Mesenchymal stem cell (in vitro differentiated cells and primary cell): ENCODE data around the gene PTH2R. TPM values are rescaled to one million over a fixed set of nuclear protein-coding genes. Genes with fewer than 3 reads are reported as not detected.

Experiments
- DNase-seq: peaks from one replicate; pipeline ENCODE4 v3.0.0-alpha.2; 2013
- H2AFZ ChIP-seq: one replicate; pipeline ENCODE4 v1.6.1; 2013; ENCODE audit warnings: low read depth, mild to moderate bottlenecking, control low read depth, inconsistent platforms, low read length, moderate library complexity
- H2AK5ac ChIP-seq: 2 replicates; pipeline ENCODE4 v1.6.1; 2013; ENCODE audit warnings: low read length, moderate library complexity, mild to moderate bottlenecking, inconsistent platforms; ENCODE audit not compliant: severe bottlenecking
- H2BK120ac ChIP-seq: one replicate; pipeline ENCODE4 v1.6.1; 2013; ENCODE audit warnings: low read depth, mild to moderate bottlenecking, inconsistent platforms, low read length, moderate library complexity
- H2BK12ac ChIP-seq, 2 experiments: one replicate each; pipeline ENCODE4 v1.6.1; 2013; ENCODE audit warnings: inconsistent platforms in 2 of 2, low read length in 2 of 2, mild to moderate bottlenecking in 2 of 2, moderate library complexity in 2 of 2, control low read depth in 1 of 2
- H2BK15ac ChIP-seq: one replicate; pipeline ENCODE4 v1.6.1; 2013; ENCODE audit warnings: mild to moderate bottlenecking, low read depth, inconsistent platforms; ENCODE audit not compliant: poor library complexity, severe bottlenecking
- H2BK5ac ChIP-seq: 2 replicates; pipeline ENCODE4 v1.6.1; 2013; ENCODE audit warnings: low read depth, mild to moderate bottlenecking, low read length, control low read depth, inconsistent platforms; ENCODE audit not compliant: poor library complexity, severe bottlenecking
- H3K14ac ChIP-seq, 2 experiments: one replicate each; pipeline ENCODE4 v1.6.1; 2013; ENCODE audit warnings: inconsistent platforms in 2 of 2, low read length in 2 of 2, control low read depth in 1 of 2, mild to moderate bottlenecking in 1 of 2, moderate library complexity in 1 of 2
- H3K18ac ChIP-seq, 2 experiments: one replicate each; pipeline ENCODE4 v1.6.1; 2013; ENCODE audit warnings: inconsistent platforms in 2 of 2, low read length in 2 of 2, control low read depth in 1 of 2, low read depth in 1 of 2, mild to moderate bottlenecking in 1 of 2
- H3K23ac ChIP-seq, 2 experiments: one replicate each; pipeline ENCODE4 v1.6.1; 2013; ENCODE audit warnings: inconsistent platforms in 2 of 2, low read length in 2 of 2, mild to moderate bottlenecking in 2 of 2, moderate library complexity in 2 of 2, control low read depth in 1 of 2
- H3K27ac ChIP-seq: 2 replicates; pipeline ENCODE4 v1.5.1; 2013; ENCODE audit warnings: mild to moderate bottlenecking, moderate library complexity, low read length, control low read depth, inconsistent platforms; ENCODE audit not compliant: poor library complexity, severe bottlenecking
- H3K27me3 ChIP-seq, 2 experiments: 2 replicates each; pipeline versions ENCODE4 v1.6.1 to v1.7.0; 2013; ENCODE audit warnings: low read length in 2 of 2, mild to moderate bottlenecking in 2 of 2, moderate library complexity in 2 of 2, control low read depth in 1 of 2, inconsistent platforms in 1 of 2; ENCODE audit not compliant: control insufficient read depth in 1 of 2, insufficient read depth in 1 of 2
- H3K36me3 ChIP-seq, 2 experiments: 2 replicates each; pipeline versions ENCODE4 v1.6.1 to v1.7.0; 2013; ENCODE audit warnings: low read length in 2 of 2, control low read depth in 1 of 2, inconsistent platforms in 1 of 2, low read depth in 1 of 2, mild to moderate bottlenecking in 1 of 2; ENCODE audit not compliant: insufficient read depth in 2 of 2, control insufficient read depth in 1 of 2
- H3K4ac ChIP-seq, 2 experiments: one replicate each; pipeline ENCODE4 v1.6.1; 2013; ENCODE audit warnings: inconsistent platforms in 2 of 2, low read length in 2 of 2, mild to moderate bottlenecking in 2 of 2, moderate library complexity in 2 of 2, control low read depth in 1 of 2, low read depth in 1 of 2
- H3K4me1 ChIP-seq: 2 replicates; pipeline ENCODE4 v1.6.1; 2013; ENCODE audit warnings: low read depth, low read length, control low read depth; ENCODE audit not compliant: control insufficient read depth, insufficient read depth
- H3K4me2 ChIP-seq: 2 replicates; pipeline ENCODE4 v1.6.1; 2013; ENCODE audit warnings: low read length, mild to moderate bottlenecking, inconsistent platforms; ENCODE audit not compliant: poor library complexity, severe bottlenecking
- H3K4me3 ChIP-seq, 2 experiments: 2 replicates each; pipeline versions ENCODE4 v1.5.1 to v1.7.0; 2013; ENCODE audit warnings: low read length in 2 of 2, mild to moderate bottlenecking in 2 of 2, control low read depth in 1 of 2, low read depth in 1 of 2; ENCODE audit not compliant: insufficient read depth in 1 of 2
- H3K79me1 ChIP-seq: replicated peaks from 2 replicates; pipeline ENCODE4 v1.6.1; 2013; ENCODE audit warnings: mild to moderate bottlenecking, control low read depth, low read length, inconsistent platforms; ENCODE audit not compliant: poor library complexity, severe bottlenecking
- H3K9ac ChIP-seq: 2 replicates; pipeline ENCODE4 v1.7.0; 2013; ENCODE audit warnings: mild to moderate bottlenecking, low read length, moderate library complexity
- H3K9me3 ChIP-seq: 2 replicates; pipeline ENCODE4 v1.7.0; 2013; ENCODE audit warnings: mild to moderate bottlenecking, low read length; ENCODE audit not compliant: control insufficient read depth
- H4K8ac ChIP-seq: one replicate; pipeline ENCODE4 v1.6.1; 2013; ENCODE audit warnings: inconsistent platforms, mild to moderate bottlenecking, low read length, moderate library complexity
- H4K91ac ChIP-seq: one replicate; pipeline ENCODE4 v1.6.1; 2013; ENCODE audit warnings: mild to moderate bottlenecking, low read length, inconsistent platforms
- whole genome bisulfite sequencing: methylation state at CpG from one replicate; pipeline ENCODE4 v1.1.7; 2013; ENCODE audit warnings: mixed read lengths; 5-methylcytosine and 5-hydroxymethylcytosine counted together
- polyA plus RNA-seq, 2 experiments: library from polyadenylated mRNA; stranded (reverse); fragments of 200-250 nt; gene quantifications; one replicate each; pipeline ENCODE4 v1.2.3, GENCODE V29; 2013

PTH2R gene, protein sequence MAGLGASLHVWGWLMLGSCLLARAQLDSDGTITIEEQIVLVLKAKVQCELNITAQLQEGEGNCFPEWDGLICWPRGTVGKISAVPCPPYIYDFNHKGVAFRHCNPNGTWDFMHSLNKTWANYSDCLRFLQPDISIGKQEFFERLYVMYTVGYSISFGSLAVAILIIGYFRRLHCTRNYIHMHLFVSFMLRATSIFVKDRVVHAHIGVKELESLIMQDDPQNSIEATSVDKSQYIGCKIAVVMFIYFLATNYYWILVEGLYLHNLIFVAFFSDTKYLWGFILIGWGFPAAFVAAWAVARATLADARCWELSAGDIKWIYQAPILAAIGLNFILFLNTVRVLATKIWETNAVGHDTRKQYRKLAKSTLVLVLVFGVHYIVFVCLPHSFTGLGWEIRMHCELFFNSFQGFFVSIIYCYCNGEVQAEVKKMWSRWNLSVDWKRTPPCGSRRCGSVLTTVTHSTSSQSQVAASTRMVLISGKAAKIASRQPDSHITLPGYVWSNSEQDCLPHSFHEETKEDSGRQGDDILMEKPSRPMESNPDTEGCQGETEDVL
- not detected for polyA plus RNA-seq (2013, experiment 1 of 2)
- polyA plus RNA-seq (2013, experiment 2 of 2): not detected

DNA sequence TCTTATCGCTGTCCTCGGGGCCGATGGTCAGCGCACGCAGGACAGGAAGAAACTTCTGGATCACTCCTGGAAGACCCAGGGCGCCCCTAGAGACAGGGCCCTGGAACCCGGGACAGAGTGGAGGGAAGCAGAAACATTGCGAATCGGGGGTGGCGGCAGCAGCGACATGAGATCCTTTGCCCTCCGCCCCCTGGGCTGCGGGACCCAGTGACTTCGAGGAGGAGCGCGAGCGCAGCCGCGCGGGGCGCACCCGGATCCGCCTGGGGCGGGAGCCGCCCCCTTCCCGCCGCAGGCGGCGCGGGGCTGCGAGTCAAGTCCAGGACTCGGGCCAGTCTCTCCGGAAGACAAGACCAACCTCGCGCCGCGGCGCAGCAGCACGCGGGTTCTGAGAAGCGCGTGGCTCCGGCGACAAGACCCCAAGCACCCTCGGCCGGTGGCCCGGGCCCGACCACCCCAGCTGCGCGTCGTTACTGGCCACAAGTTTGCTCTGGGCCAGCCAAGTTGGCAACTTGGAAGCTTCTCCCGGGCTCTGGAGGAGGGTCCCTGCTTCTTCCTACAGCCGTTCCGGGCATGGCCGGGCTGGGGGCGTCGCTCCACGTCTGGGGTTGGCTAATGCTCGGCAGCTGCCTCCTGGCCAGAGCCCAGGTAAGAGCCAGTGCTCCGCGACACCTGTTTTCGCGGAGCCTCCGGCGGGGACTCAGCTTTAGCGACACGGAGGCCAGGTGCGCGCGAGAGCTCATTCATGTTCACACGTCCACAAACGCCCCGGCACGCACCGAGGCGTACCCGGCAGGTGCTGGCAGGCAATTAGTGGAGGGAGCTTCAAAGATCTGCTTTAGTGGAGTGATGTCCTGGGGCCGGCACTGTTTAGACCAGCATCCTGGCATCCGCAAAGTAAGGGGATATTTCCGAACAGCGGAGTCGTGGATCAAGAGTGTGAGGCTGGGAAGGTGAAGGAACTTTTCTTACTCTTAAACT, at the start of gene PTH2R:
PTH2R (plus strand) TSS at position 319 of the 978 bp plus-strand sequence; CDS start at position 571, 252 bp downstream.
- H4K91ac ChIP-seq: no peak within 1 kb of the TSS
- no peak for DNase-seq
- H3K4me2 ChIP-seq: peak within 1 kb of the TSS; percentile 98
- H3K14ac ChIP-seq: no peak within 1 kb of the TSS
- WGBS: 5% methylated on average over 78 of the region's 82 CpGs
- H3K27me3 ChIP-seq: peaks cover 37 to 62% of the 10 kb centered on the region in 2 experiments
- no peak within 1 kb of the TSS for H3K4ac ChIP-seq
- peaks cover 10% of the 10 kb centered on the region for H3K4me1 ChIP-seq
- H2BK15ac ChIP-seq: no peak within 1 kb of the TSS
- H4K8ac ChIP-seq: no peak within 1 kb of the TSS
- H2BK5ac ChIP-seq: no peak within 1 kb of the TSS
- H2AFZ ChIP-seq: no peak within 1 kb of the TSS
- no peaks in the 10 kb centered on the region for H3K79me1 ChIP-seq
- no peak within 1 kb of the TSS for H3K23ac ChIP-seq
- no peaks in the 10 kb centered on the region for H3K9me3 ChIP-seq
- H3K36me3 ChIP-seq: no peaks in the 10 kb centered on the region
- no peak within 1 kb of the TSS for H3K18ac ChIP-seq
- H3K9ac ChIP-seq: no peak within 1 kb of the TSS
- H2AK5ac ChIP-seq: no peak within 1 kb of the TSS
- H3K4me3 ChIP-seq: peak within 1 kb of the TSS; percentile 52 to 63
- no peak within 1 kb of the TSS for H3K27ac ChIP-seq
- H2BK120ac ChIP-seq: no peak within 1 kb of the TSS
- no peak within 1 kb of the TSS for H2BK12ac ChIP-seq

DNA sequence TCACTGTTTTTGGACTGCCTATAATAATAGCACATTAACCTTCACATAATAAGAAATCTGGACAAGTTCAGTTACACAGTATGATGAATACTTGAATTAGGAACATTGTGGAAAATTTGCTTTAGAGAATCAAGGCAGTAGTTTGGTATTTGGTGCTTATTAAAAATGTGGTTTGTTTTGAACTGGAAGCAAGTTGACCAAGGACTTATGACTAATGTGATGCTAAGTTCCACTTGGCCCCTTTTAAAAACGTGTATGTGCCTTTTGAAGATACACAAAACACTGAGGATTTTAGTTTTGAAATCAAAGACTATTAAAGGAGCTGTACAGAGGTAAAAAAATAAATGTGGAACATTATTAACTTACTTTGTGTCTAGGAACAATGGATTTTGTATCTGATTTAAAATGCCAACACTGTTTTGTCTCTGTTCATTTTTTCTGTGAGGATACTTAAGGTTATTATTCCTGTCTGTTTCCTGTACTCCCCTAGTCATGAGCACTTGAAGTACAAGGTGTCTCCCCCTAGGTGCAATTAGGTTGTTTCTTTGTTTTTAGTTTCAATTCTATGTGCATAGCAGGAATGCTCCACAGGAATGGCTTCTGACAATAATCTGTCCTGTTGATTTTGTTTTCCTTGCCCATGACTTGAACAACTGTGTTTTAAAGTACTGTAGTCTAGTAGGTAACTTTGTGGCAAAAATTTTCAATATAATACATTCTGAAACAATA, 49.6 kb upstream of the PTH2R start:
- H2BK5ac ChIP-seq: no peak overlapping the region
- peaks cover 17 to 43% of the 10 kb centered on the region in 2 experiments for H3K36me3 ChIP-seq
- no peak overlapping the region for H3K18ac ChIP-seq
- no peaks in the 10 kb centered on the region for H3K27me3 ChIP-seq
- H3K9me3 ChIP-seq: no peaks in the 10 kb centered on the region
- H3K14ac ChIP-seq: no peak overlapping the region
- no peak overlapping the region for H2AK5ac ChIP-seq
- H3K4ac ChIP-seq: no peak overlapping the region
- no peak overlapping the region for H3K9ac ChIP-seq
- no peak overlapping the region for H4K91ac ChIP-seq
- no peak overlapping the region for H2BK120ac ChIP-seq
- H3K27ac ChIP-seq: no peak overlapping the region
- H3K4me3 ChIP-seq: no peak overlapping the region
- no peak overlapping the region for H2BK12ac ChIP-seq
- no peak overlapping the region for H2AFZ ChIP-seq
- no peak overlapping the region for H2BK15ac ChIP-seq
- no peak overlapping the region for H3K4me2 ChIP-seq
- 64% methylated on average over 1 of the region's 1 CpG for WGBS
- H3K23ac ChIP-seq: no peak overlapping the region
- H3K4me1 ChIP-seq: peaks cover 2% of the 10 kb centered on the region
- no peak overlapping the region for H4K8ac ChIP-seq
- peaks cover 4% of the 10 kb centered on the region for H3K79me1 ChIP-seq
- peak; percentile 6 for DNase-seq

DNA sequence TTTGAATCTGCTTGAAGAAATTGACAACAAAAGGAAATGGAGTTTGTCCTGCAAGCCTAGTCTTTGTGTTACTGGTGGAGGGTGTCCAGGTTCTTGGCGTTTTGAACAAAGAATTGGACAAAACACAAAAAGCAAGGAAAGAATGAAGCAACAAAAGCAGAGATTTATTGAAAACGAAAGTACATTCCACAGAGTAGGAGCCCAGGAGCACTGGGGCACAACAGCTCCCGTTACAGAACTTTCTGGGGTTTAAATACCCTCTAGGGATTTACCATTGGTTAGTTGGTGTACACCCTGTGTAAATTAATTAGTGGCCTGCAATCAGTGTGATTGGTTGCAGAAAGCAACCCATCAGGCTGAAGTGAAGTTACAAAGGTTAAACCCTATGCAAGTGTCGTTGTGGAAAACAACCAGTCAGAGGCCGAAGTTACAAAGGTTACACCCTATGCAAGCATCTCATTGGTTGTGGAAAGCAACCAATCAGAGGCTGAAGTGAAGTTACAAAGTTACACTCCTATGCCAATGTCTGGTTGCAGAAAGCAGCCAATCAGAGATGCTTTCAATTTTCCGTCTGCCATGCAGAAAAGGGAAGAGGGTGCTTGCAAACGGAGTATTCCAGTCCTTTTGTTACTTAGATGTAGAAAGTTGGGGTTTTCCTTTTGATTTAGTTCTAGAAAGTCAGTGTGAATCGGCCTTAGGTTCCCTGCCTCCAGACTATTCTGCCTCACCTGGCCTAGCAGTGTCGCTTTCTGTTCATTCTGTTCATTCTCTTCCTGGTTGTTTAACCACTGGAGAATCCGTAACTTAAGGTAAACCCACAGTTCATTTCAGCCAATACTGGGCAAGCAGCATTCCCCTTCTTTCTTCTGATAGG, 47.6 kb upstream of the PTH2R start:
- Histone ChIP-seq H2BK15ac (no peak overlapping the region), H3K4me2 (no peak overlapping the region), H3K4ac (no peak overlapping the region), H2BK5ac (no peak overlapping the region), H4K91ac (no peak overlapping the region), H2AK5ac (no peak overlapping the region), H3K4me1 (peaks cover 2% of the 10 kb centered on the region), H3K36me3 (peaks cover 17 to 23% of the 10 kb centered on the region in 2 experiments), H3K23ac (no peak overlapping the region), H3K14ac (no peak overlapping the region), H2BK120ac (no peak overlapping the region), H2AFZ (no peak overlapping the region), H2BK12ac (no peak overlapping the region), H3K4me3 (no peak overlapping the region), H3K27me3 (no peaks in the 10 kb centered on the region), H3K27ac (no peak overlapping the region), H3K79me1 (peaks cover 4% of the 10 kb centered on the region), H4K8ac (no peak overlapping the region), H3K9me3 (no peaks in the 10 kb centered on the region), H3K18ac (no peak overlapping the region), H3K9ac (peak overlapping the region; percentile 2)
- WGBS: 97% methylated on average over 10 of the region's 10 CpGs
- DNase-seq: no peak
